Measurements from ENCODE around the gene GRK6.

The GRK6 gene

DNA sequence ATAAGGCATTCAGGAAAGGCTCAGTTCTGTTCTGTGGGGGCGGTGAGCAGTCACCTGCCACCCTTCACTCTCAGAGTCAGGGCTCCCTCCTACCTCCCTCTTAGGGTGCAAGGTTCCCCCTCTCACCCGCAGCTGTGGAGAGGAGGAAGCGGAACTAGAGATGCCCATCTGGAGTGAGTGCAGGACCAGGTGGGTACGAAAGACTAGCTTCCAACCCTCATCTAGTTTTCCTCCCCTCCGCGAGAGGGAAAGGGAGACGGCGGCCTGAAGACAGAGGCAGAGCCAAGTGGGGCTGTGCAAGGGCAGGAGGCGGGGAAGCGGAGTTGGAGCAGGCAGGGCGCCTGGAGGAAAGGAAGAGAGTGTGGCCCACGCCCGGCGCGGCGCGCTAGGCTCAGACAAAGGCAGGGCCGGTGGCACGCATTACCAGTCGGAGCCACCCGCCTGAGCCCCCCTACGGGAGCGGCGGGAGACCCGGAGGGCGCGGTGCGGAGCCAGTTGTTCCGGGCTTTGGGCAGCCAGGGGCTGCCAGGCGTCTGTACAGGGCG is 27.4 kb downstream of the GRK6 start:
- TF ChIP-seq TEAD4 (IDR thresholded peaks at IDR 0.05) (no peak), EP300 (IDR thresholded peaks at IDR 0.05; ENCODE audit: borderline replicate concordance) (no peak), TCF12 (IDR thresholded peaks at IDR 0.05; ENCODE audit: low read depth) (no peak), YY1 (IDR thresholded peaks at IDR 0.05; ENCODE audit: low read depth) (no peak), TAF1 (IDR thresholded peaks at IDR 0.05; ENCODE audit: low read depth) (no peak), FOXM1 (IDR thresholded peaks at IDR 0.05; ENCODE audit: borderline replicate concordance, low read depth) (no peak), ZBTB7A (IDR thresholded peaks at IDR 0.05; ENCODE audit: low read depth) (no peak), EGR1 (IDR thresholded peaks at IDR 0.05) (no peak), CREB1 (IDR thresholded peaks at IDR 0.05; ENCODE audit: low read depth) (no peak)
- TF ChIP-seq, protein P1, sequence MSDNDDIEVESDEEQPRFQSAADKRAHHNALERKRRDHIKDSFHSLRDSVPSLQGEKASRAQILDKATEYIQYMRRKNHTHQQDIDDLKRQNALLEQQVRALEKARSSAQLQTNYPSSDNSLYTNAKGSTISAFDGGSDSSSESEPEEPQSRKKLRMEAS (IDR thresholded peaks at IDR 0.05): no peak
- TF ChIP-seq, protein P2, sequence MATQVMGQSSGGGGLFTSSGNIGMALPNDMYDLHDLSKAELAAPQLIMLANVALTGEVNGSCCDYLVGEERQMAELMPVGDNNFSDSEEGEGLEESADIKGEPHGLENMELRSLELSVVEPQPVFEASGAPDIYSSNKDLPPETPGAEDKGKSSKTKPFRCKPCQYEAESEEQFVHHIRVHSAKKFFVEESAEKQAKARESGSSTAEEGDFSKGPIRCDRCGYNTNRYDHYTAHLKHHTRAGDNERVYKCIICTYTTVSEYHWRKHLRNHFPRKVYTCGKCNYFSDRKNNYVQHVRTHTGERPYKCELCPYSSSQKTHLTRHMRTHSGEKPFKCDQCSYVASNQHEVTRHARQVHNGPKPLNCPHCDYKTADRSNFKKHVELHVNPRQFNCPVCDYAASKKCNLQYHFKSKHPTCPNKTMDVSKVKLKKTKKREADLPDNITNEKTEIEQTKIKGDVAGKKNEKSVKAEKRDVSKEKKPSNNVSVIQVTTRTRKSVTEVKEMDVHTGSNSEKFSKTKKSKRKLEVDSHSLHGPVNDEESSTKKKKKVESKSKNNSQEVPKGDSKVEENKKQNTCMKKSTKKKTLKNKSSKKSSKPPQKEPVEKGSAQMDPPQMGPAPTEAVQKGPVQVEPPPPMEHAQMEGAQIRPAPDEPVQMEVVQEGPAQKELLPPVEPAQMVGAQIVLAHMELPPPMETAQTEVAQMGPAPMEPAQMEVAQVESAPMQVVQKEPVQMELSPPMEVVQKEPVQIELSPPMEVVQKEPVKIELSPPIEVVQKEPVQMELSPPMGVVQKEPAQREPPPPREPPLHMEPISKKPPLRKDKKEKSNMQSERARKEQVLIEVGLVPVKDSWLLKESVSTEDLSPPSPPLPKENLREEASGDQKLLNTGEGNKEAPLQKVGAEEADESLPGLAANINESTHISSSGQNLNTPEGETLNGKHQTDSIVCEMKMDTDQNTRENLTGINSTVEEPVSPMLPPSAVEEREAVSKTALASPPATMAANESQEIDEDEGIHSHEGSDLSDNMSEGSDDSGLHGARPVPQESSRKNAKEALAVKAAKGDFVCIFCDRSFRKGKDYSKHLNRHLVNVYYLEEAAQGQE (IDR thresholded peaks at IDR 0.05; ENCODE audit: low read depth): no peak
- TF ChIP-seq, protein P3, sequence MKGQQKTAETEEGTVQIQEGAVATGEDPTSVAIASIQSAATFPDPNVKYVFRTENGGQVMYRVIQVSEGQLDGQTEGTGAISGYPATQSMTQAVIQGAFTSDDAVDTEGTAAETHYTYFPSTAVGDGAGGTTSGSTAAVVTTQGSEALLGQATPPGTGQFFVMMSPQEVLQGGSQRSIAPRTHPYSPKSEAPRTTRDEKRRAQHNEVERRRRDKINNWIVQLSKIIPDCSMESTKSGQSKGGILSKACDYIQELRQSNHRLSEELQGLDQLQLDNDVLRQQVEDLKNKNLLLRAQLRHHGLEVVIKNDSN (IDR thresholded peaks at IDR 0.05): no peak

DNA sequence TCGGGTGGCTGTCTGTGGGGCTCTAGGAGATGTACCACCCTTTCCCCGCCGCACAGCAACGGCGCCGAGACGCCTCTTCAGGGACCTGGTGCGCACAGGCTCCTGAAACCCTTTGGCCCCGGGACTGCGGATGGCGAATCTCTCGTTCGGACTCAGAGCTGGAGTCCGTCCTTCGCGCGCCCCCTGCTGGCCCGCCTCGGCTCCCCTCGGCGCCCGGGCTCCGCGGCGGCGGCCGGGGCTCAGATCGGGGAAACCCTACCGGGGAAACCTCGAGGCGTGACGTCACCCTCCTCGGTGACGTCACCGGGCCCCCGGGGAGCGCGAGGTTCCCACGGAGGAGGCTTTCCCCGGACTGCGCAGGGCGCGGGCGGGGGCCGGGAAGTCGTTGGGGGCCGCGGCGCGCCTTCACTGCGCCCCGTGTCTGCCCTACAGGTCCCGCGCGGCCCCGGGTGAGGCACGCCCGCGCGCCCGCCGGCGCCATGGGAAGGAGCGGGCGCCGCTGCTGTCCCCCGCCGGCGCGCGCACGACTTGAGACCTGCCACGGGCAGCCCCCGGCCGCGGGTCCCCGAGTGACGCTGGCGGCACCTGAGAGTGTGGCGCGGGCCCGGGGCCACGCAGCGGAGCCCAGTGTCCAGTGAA is 28.0 kb downstream of the GRK6 start:
- TF ChIP-seq, protein P3 (IDR thresholded peaks at IDR 0.05): no peak
- TF ChIP-seq, protein P1 (IDR thresholded peaks at IDR 0.05): no peak
- peak; percentile 58; the same call in 1 of the 2 replicates for TF ChIP-seq TCF12 (IDR thresholded peaks at IDR 0.05; ENCODE audit: low read depth)
- TF ChIP-seq RAD21 (IDR thresholded peaks at IDR 0.05; ENCODE audit: low read depth): peak; percentile 85
- peak; percentile 90 for TF ChIP-seq CREB1 (IDR thresholded peaks at IDR 0.05; ENCODE audit: low read depth)
- no peak for TF ChIP-seq TEAD4 (IDR thresholded peaks at IDR 0.05)

DNA sequence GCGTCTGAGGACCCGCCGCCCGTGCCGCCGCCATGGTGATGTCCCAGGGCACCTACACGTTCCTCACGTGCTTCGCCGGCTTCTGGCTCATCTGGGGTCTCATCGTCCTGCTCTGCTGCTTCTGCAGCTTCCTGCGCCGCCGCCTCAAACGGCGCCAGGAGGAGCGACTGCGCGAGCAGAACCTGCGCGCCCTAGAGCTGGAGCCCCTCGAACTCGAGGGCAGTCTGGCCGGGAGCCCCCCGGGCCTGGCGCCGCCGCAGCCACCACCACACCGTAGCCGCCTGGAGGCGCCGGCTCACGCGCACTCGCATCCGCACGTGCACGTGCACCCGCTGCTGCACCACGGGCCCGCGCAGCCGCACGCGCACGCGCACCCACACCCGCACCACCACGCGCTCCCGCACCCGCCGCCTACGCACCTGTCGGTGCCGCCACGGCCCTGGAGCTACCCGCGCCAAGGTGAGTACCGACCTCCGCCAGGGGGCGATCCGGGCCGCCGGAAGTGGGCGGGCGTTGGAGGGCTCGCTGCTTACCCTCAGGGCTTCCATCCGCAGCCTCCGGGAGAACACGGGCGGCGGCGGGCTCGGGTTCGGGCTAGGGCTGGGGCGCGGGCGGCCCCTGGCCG is 28.7 kb downstream of the GRK6 start:
- peak; percentile 94 for TF ChIP-seq EGR1 (IDR thresholded peaks at IDR 0.05)
- TF ChIP-seq, protein P3 (IDR thresholded peaks at IDR 0.05): peak; percentile 46
- TF ChIP-seq, protein P1 (IDR thresholded peaks at IDR 0.05): peak; percentile 72
- no peak for TF ChIP-seq FOXM1 (IDR thresholded peaks at IDR 0.05; ENCODE audit: borderline replicate concordance, low read depth)
- peak; percentile 9; the same call in 1 of the 2 replicates for TF ChIP-seq ZBTB7A (IDR thresholded peaks at IDR 0.05; ENCODE audit: low read depth)
- TF ChIP-seq RAD21 (IDR thresholded peaks at IDR 0.05; ENCODE audit: low read depth): peak; percentile 18; the same call in 1 of the 2 replicates
- TF ChIP-seq, protein P2 (IDR thresholded peaks at IDR 0.05; ENCODE audit: low read depth): no peak
- TF ChIP-seq EP300 (IDR thresholded peaks at IDR 0.05; ENCODE audit: borderline replicate concordance): no peak; the same call in 1 of the 2 replicates
- TF ChIP-seq CEBPB (IDR thresholded peaks at IDR 0.05): no peak
- 0 out of 2 replicates have a peak, but pooled peaks have one; percentile 13 for TF ChIP-seq TCF12 (IDR thresholded peaks at IDR 0.05; ENCODE audit: low read depth)
- no peak for TF ChIP-seq TEAD4 (IDR thresholded peaks at IDR 0.05)
- no peak for TF ChIP-seq CREB1 (IDR thresholded peaks at IDR 0.05; ENCODE audit: low read depth)
- no peak for TF ChIP-seq YY1 (IDR thresholded peaks at IDR 0.05; ENCODE audit: low read depth)
- TF ChIP-seq TAF1 (IDR thresholded peaks at IDR 0.05; ENCODE audit: low read depth): no peak
- no peak for TF ChIP-seq NFIC (IDR thresholded peaks at IDR 0.05)

DNA sequence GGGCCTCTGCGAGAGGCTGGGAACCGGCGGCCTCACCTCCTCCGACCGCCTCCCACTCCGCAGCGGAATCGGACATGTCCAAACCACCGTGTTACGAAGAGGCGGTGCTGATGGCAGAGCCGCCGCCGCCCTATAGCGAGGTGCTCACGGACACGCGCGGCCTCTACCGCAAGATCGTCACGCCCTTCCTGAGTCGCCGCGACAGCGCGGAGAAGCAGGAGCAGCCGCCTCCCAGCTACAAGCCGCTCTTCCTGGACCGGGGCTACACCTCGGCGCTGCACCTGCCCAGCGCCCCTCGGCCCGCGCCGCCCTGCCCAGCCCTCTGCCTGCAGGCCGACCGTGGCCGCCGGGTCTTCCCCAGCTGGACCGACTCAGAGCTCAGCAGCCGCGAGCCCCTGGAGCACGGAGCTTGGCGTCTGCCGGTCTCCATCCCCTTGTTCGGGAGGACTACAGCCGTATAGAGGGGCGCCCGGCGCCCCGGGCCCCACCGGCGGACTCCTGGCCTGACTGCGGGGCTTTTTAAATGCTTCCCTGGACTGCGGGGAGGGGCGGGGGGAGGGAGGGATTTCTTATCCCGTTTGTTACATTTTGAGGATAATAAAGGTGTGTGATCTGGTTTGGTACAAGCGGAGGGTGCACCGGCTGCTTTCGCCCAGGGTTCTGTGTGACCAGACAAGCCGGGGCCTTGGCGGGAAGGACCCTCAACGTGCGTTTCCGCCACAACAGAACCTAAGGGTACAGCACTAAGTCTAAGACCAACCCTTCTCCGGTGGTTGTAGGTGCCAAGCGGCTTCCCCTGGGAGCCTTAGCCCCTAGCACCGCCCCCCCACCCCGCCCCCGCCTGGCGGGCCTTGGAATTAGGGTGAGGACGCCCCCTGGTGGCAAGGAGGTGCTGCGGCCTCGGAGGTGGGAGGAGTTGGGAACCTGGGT is 29.4 kb downstream of the GRK6 start:
- TF ChIP-seq, protein P1 (IDR thresholded peaks at IDR 0.05): no peak
- TF ChIP-seq EGR1 (IDR thresholded peaks at IDR 0.05): peak; percentile 85
- no peak for TF ChIP-seq TAF1 (IDR thresholded peaks at IDR 0.05; ENCODE audit: low read depth)
- TF ChIP-seq, protein P3 (IDR thresholded peaks at IDR 0.05): 0 out of 2 replicates have a peak, but pooled peaks have one; percentile 5
- no peak for TF ChIP-seq NFIC (IDR thresholded peaks at IDR 0.05)
- TF ChIP-seq RAD21 (IDR thresholded peaks at IDR 0.05; ENCODE audit: low read depth): peak; percentile 61
- TF ChIP-seq CREB1 (IDR thresholded peaks at IDR 0.05; ENCODE audit: low read depth): no peak
- TF ChIP-seq ZBTB7A (IDR thresholded peaks at IDR 0.05; ENCODE audit: low read depth): no peak; the same call in 1 of the 2 replicates
- peak; percentile 29; the same call in 1 of the 2 replicates for TF ChIP-seq TEAD4 (IDR thresholded peaks at IDR 0.05)
- no peak for TF ChIP-seq FOXM1 (IDR thresholded peaks at IDR 0.05; ENCODE audit: borderline replicate concordance, low read depth)
- TF ChIP-seq, protein P2 (IDR thresholded peaks at IDR 0.05; ENCODE audit: low read depth): no peak
- TF ChIP-seq CEBPB (IDR thresholded peaks at IDR 0.05): no peak
- no peak; the same call in 1 of the 2 replicates for TF ChIP-seq EP300 (IDR thresholded peaks at IDR 0.05; ENCODE audit: borderline replicate concordance)
- no peak; the same call in 1 of the 2 replicates for TF ChIP-seq TCF12 (IDR thresholded peaks at IDR 0.05; ENCODE audit: low read depth)
- no peak for TF ChIP-seq YY1 (IDR thresholded peaks at IDR 0.05; ENCODE audit: low read depth)

Data from Ishikawa (cell line).